Measurements from ENCODE around the gene TGFBI.

The TGFBI gene

GRCh38 chr5:136066661-136067271 is 38.0 kb downstream of the TGFBI start:
- no peak for DNase-seq

DNA sequence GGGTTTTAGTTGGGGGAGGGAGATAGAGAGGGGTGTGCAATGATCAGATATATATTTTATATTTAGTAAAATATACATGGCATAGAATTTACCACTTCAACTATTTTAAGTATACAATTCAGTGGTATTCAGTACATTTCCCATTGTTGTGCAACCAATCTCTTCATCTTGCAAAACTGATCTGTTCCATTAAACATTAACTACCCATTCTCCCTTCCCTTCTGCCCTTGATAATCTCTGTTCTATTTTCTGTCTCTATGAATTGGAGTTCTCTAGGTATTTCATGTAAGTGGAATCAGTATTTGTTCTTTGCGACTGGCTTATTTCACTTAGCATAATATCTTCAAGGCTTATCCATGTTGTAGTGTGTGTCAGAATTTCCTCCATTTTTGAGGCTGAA is 38.6 kb downstream of the TGFBI start:
- DNase-seq = no peak

DNA sequence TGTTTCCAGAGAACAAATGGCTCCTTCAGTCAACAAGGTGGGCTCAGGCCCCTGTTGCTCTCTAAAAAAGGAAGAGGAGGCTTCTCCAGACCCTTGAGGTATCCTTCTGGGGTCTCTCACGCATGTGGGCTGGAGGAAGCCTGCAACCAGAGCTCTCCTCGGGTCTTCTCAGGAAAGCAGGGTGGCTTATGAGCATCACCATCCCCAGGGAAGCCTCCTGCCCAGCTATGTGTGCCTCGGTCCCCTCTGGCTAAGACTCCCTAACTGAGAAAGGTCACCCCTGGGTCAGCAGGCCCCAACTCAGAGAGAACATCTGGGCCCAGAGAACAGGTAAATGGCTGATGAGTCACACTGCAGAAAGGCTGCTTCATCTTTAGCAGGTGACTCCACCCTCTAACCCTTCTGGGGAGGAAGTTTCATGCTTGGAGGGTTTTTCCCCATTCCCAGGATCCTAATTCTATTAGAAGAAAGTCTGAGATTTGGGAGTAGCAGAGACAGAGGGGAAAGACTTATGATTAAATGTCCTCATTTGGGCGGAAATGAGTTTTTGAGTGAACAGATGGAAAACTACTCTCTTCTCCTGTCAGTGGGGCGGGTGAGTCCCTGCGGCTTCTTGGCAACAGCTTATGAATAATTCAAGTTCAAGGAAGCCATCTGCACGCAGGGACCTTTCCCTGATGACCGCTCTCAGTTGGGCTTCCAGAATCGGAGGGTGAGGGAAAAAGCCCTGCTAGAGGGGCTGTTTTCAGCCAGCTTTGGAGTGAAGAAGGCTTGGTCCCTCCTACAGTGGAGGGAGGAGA is 41.9 kb downstream of the TGFBI start:
- DNase-seq = no peak

- no peak for DNase-seq
Measured at GRCh38 chr5:136073714-136074529, 45.1 kb downstream of the TGFBI start.

- no peak for DNase-seq
Measured at GRCh38 chr5:136075466-136075891, 46.7 kb downstream of the TGFBI start.

DNA sequence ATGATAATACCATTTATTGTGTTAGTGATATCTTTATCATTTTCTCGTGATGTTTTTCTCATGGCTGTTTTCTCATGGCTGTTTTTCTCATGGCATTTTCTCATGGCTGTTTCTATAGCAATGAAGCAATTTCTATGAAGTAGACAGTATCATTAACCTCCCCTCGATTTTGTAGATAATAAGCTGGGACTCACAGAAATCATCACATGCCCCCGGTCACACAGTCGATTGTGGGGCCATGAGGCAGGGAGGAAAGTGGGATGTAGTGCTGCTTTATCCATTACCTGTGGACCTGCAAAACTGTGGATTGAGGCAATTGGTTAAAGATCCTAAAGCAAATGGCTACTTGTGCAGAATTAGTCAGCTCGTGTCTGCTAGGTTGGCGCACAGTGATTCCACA is 47.3 kb downstream of the TGFBI start:
- DNase-seq = no peak

DNA sequence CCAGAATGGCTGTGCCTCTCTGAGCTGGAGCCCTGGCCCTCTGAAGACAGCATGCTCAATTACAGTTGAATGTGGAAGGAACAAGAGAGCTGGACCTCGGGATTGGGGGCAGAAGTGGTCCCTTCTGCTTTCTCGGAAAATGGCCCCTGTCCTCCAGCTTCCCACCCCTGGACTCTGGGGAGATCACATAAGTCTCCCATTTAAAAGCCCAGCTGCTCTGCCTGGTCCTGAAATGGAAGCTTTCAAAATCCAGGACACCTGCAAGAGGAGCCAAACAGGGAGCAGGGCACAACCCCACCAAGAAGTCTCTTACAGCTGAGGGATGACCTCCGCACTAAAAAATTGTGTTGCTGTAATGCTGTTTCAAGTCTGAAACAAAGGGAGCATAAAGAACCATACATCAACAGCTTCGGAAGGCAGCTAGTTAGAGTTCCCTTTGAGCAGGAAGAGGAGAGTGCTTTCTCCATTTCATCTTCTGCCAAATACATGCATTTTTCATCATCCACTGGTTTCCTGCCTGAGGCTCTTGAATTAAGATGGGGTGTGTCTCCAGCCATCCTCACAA is 48.2 kb downstream of the TGFBI start:
- DNase-seq = no peak

DNA sequence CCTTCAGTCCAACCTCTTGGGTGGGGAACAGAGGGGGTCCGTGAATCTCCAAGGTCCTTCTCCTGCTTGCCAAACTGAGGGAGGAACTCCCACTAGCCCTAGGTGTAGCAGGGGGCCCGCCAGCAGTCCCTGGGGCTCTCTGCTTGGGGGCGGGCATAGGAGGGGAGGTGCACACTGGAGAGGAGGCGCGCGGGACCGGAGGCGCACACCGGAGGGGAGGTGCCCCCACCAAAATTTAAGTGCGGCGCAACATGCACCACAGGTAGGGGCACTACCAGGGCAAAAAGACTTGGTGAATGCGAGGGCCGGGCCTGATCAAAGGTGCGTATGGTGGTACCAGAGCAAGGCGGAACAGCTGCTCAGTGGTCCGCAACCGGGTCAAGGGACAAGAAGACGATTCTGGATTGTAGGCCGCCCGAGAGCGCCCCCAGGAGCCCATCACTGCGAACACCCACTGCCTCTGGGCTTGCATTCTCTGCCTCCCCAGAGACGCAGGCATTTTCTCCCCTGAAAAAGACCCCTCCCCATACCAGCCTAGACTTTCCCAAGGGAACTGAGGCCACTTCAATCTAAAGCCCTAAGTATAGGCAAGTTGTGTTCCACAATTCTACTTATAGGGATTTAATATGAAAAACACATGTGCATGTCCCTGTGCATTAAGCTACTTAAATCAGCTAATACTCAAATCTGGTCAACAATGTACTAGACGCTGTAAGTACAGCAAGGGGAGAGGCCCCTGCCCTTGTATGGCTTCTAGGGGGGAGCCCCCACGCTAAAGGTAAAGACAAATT is 50.6 kb downstream of the TGFBI start:
- DNase-seq = no peak

GRCh38 chr5:136080113-136080482 is 51.3 kb downstream of the TGFBI start:
- no peak for DNase-seq

DNA sequence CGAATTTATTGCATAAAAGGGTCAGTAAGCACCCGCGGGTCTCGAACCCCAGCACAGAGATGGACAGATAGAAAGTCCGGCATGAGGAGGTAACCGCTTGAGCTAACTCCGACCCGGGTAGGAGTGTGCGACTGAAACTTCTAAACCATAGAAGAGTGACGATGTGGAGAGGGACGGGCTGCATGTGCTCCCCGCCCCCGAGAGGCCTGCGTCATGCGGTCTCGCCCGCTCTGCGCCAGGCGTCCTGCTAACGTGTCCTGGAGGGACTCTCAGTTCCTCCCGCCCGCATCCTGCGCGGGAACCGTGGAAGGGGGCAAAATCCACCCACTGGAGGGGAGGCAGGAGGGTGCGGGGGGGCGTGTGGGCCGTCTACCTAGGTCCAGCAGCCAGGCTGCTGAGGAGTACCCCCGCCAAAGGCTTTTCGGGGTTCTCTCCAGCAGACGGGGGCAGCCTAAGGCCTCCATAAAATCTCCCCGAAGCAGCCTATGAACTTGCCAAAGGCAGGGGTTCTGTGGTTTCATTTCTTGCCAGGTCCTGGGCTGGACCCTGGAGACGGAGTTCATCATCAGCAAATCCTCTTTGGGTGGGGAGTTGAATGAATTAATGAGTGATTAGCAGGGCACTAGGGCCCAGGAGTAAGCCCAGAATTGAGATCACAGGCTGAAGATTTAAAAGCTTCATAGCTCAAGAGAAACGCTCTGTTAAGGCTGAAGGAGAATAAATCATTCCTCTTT is 51.9 kb downstream of the TGFBI start:
- DNase-seq = peak; percentile 67

DNA sequence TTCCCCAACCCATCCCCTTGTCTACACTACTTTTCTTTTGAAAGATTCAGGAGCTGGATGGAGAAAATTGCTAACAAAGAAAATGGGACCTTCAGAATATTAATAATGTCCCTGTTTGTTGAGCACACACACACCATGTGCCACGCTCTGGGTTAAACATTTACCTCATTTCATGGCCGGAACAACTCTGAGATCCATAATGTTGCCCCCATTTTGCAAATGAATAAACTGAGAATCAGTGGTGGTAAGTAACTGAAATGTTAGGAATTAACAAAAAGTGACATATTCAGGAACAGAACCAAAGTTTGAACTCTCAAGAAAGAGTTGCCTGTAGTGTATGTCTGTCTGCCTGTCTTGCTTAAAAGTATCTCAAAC is 52.4 kb downstream of the TGFBI start:
- DNase-seq = no peak

DNA sequence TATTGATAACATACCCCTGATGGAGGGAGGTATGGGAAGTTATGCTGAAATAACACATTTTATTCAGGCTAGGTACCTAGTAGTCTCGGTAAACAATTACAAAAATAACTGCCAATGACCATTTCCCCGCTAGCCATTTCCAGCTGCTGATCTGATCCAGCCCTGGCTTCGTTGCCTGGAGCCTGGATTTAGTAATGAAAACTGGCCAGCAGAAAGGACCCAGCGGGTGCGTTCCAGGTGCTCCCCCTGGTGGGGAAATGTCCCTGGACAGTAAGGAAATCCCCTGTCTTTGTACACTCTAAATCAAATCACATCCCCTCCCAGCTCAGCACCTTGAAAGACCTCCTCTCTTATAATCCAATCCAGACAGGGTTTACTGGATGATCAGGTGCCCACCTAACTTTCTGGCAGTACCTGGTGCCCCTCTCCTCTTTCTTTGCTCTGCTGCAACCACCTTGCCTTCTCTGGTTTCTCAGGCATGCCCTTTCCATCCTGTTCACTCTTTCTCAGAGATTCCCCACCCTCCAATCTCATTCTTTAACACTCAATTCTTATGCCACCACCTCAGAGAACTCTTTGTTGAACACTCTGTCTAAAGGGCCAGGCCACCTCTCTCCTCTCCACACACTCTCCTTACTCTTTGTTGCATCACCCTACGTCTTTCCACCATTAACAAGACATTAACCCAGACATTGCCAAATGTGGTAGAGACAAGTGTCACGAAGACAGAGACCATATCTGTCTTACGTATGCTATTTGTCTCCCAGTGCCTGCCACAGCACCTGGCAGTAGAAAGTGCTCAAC is 53.8 kb downstream of the TGFBI start:
- DNase-seq = peak; percentile 47

GRCh38 chr5:136084698-136085097 is 55.9 kb downstream of the TGFBI start:
- no peak for DNase-seq

- DNase-seq = no peak
Measured at GRCh38 chr5:136086783-136087566, 58.2 kb downstream of the TGFBI start.

DNA sequence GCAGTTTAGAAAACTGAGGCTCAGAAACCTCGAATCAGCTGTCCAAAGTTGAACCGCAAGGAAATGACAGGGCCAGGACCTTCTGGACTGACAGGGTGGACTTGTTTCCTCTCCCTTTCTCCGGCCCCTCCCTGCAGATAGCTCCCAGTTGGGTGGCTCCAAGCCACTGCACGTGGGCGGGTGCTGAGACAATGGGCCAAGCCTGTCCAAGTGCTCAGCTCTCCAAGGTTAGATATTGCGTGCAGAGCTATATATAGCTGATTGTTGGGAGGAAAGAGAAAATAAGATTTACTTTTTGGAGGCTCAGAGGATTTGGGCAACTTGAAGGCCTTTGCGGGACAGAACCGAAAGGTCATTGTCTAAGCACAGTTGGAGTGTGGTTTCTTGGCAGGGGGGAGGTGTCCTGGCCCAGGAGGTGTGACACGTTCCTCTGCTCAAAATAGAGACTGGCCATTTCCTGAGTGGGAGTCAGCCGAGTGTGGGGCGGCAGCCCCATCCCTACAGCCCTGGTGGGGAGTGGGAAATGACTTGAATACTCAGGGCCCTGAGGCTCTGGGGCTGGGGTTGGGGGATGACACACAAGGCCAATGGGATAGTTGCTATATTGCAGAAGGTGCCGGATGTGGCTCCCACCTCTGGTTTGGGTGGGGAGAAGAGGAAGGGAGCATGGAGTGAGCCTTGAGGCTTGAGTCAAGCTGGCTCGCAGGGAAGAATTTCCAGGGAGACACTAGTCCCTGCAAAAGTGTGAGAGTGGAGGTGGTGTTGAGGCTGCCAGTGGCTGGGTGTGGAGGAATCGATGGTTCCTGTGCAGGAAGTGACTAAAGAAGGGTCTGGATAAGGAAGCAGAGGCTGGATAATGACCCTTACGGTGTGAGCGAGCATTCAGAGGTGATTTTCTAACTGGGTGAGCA is 59.4 kb downstream of the TGFBI start:
- no peak for DNase-seq

DNA sequence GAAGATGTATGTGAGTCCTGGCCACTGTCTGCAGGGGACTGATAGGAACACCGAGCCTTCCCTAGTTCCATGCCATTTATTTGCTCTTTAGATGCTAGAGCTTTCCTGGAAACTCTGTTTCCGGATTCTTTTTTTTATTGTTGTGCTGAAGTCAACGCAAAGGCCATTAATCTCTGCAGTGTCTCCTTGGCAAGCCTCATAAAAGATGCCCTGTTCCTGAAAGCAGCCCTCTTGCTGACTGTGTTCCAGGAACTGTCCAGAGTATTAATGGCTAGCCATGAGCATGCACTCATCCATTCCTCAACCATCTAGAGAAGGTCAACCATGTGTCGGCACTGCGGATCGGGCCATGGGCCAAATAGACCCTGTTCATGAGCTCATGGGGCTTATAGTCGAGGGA is 61.0 kb downstream of the TGFBI start:
- no peak for DNase-seq

DNA sequence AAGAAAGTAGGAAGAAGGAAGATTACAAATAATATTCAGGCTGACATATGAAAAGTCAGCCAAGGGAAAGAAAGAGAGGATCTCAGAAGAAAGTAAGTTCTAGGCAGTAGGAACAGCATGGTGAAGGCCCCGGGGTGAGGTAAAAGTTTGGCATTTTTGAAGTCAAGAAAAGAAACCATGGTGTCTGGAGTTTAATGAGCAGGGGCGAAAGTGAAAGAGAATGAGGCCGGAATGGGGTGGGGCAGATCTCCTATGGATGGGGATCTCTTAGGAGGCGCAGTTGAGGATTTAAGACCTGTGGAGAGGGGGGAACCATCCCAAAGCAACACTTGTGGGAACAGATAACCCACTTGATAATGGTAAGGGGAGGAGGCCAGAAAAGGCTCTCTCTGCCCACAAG is 61.5 kb downstream of the TGFBI start:
- DNase-seq = no peak

GRCh38 chr5:136094189-136094912 is 65.6 kb downstream of the TGFBI start:
- no peak for DNase-seq

Data from CD4-positive, alpha-beta T cell treated with Interleukin-15 for 1 hour (primary cell).